ENCODE measurements around the gene GNAS-AS1. TPM values are rescaled to one million over a fixed set of nuclear protein-coding genes. Genes with fewer than 3 reads are reported as not detected.
"Not testable (repeated sequence)": the region's sequence is repeated elsewhere in the genome, so short reads cannot be mapped to it uniquely, and the experiment has no call there.

The GNAS-AS1 gene
- total RNA-seq, 2 donors from 2014 or later, result not detected

DNA sequence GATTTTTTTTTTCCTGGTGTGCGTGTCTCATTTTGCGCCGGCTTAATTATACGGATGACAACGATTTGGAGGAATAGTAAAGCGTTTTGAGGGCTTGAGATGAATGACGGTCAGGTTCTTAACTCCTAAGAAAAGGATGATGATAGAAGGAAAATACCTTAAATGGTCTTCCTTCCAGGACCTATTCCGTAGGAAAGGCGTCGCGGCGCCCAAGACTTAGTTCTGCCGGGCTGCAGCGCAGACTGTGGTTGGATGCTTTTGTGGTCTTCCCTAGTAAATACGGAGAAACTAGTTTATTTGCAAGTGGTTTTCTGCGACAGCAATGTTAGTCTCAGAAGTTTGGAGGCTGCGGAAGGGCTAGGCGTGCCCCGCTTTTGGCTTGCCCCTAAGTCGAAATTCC, 8.4 kb downstream of the GNAS-AS1 start:
- intact Hi-C loops (cut with DNase I), result no loop called here
- DNase-seq (ENCODE audit: low spot score), result no peak

DNA sequence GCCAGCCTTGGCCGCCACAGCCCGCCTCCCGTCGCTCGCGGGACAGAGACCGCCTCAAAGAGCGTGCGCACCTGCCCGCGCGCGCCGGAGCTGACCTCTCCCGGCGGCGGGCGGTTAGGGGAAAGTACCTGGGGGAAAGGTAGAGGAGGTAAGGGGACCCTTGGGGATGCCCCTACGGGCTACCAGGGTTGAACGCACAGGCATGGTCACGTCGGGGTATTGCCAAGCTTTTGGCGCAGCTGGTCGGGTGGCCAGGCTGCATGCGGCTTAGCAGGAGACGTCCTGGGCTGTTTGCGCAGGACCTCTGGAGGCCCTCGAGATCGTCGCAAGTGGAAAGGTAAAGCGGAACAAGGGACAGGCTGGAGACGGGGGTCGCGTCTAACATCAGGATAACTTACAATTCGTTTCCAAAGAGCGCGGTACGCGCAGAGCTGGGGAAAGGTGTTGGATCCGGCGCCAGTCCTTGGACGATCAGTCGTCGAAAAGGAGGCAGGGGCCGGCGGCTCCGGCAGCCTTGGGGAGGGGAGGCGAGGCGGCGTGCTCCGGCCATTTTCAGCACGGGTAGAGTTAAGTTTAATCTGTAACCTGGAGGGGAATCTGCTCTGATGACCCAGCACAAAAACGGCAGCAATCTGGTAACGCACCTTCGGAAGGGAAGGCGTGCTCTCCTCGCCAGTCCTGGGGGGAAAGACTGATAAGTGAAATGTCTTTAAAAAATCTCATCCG, 9.0 kb downstream of the GNAS-AS1 start:
- no peak for DNase-seq (ENCODE audit: low spot score)
- intact Hi-C loops (cut with DNase I), result no loop called here

DNA sequence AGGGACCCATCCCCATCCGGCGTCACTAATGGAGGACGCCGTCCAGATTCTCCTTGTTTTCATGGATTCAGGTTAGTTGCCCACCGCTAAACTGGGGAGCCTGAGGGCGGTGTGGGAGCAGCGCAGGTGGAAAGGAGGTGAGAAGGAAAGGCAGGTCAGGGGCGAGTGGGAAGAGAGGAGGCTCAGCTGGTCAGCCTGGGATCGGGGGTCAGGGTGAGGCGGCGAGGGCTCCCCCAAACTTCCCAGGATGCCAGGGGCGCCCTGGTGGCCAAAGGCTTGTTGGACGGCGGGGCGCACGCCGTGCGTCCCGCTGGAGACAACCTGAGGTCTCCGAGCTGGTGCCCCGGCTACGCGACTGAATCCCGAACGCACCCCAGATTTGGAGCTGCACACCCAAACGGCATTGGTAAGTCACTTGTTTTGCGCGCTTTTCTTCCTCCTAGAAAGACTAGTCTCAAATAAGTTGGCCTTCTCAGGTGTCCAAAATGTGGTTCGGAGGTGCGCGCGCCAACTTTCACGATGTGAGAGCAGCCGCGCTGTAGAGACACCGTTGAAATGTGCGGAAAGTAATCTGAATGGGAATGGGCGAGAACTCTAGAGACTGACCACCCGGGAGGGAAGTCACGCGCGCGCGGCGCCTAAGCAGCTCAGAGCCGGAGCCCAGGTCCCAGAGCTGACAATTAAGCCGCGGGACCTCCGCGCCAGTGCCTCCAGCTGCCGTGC, 9.7 kb downstream of the GNAS-AS1 start:
- intact Hi-C loops (cut with DNase I), result no loop called here
- DNase-seq (ENCODE audit: low spot score), result no peak

DNA sequence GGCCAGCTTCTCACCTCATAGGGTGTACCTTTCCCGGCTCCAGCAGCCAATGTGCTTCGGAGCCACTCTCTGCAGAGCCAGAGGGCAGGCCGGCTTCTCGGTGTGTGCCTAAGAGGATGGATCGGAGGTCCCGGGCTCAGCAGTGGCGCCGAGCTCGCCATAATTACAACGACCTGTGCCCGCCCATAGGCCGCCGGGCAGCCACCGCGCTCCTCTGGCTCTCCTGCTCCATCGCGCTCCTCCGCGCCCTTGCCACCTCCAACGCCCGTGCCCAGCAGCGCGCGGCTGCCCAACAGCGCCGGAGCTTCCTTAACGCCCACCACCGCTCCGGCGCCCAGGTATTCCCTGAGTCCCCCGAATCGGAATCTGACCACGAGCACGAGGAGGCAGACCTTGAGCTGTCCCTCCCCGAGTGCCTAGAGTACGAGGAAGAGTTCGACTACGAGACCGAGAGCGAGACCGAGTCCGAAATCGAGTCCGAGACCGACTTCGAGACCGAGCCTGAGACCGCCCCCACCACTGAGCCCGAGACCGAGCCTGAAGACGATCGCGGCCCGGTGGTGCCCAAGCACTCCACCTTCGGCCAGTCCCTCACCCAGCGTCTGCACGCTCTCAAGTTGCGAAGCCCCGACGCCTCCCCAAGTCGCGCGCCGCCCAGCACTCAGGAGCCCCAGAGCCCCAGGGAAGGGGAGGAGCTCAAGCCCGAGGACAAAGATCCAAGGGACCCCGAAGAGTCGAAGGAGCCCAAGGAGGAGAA, 10.5 kb downstream of the GNAS-AS1 start:
- DNase-seq (ENCODE audit: low spot score), result no peak

DNA sequence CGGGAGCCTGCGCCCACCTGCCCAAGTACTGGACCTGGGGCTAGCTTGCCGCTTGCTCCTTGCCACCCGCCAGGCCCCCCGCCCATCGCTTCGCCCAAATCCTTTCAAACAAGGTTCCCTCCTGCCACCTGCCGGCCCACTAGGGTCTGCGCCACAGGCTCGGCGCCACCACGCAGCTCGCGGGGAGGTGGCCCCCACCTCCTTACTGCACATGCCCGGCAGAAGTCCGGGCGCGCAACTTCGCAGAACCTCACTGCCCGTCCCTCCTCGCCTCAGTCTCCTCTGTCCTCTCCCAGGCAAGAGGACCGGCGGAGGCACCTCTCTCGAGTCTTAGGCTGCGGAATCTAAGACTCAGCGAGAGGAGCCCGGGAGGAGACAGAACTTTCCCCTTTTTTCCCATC, 11.2 kb downstream of the GNAS-AS1 start:
- intact Hi-C loops (cut with DNase I), result no loop called here
- DNase-seq (ENCODE audit: low spot score), result no peak

More for the DNA sequence above, 10.5 kb downstream of the GNAS-AS1 start:
- intact Hi-C loops (cut with DNase I), result no loop called here

DNA sequence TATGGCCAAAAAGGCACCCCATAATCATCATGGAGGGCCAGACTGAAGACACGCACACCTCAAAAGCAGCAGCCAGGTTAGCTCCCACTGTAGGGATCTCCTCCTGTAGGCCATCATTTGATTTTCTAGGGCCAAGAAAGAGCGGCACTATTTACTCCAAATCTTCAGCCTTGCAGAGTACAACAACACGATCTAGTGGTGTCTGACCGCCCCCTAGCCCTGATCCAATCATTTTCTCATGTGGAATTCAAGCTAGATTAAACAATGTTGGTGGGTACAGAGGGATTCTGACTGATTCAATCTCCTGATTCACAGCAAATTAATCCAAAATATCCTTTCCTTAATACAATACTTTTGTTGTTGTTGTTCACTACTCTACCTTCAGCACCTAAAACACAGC, 12.5 kb downstream of the GNAS-AS1 start:
- intact Hi-C loops (cut with DNase I), result no loop called here
- no peak for DNase-seq (ENCODE audit: low spot score)

DNA sequence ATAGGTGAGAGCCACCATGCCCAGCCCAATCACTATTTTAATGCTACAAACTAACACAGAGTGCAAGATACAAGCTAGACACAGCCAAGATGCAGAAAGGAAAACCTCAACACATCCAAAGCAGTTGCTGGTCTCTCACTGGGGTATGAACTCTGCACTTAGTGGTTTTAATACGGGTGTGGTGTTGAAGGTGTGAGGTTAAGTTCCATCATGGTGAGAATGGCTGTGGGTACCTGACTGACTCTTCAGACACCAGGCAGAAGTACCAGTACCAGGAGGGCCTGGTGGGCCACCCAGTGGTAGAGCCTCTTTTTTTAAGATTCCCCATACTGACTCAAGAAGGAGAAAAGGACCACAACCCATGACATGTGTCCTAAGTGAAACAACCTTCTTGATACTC, 13.0 kb downstream of the GNAS-AS1 start:
- no peak for DNase-seq (ENCODE audit: low spot score)
- intact Hi-C loops (cut with DNase I), result no loop called here

DNA sequence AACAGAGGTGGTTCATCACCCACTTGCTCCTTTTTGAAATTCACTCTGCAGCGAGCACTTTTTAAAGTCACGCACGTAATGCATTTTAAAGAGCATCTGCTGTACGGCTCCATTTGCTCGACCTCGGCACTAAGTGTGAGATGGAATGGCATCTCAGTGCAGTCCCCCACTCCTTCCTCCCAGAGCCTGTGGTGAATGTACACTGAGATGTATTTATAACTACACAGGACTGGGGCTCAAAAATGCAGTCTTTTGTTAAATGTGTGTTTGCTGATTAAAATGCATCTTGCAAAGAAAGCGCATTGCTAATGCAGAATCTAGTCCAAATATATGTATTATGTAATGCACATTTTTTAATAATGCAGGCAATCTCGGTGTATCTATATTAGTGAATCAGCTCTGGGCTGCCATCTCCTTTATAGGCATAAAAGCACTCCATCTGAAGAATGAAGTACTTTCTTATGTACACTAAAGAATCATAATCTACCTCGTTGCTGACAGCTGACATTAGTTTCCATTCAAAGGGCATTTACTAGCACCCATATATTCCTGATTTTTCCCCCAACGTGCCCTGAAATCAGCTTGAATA, 14.0 kb downstream of the GNAS-AS1 start:
- intact Hi-C loops (cut with DNase I), result no loop called here
- DNase-seq (ENCODE audit: low spot score), result no peak

DNA sequence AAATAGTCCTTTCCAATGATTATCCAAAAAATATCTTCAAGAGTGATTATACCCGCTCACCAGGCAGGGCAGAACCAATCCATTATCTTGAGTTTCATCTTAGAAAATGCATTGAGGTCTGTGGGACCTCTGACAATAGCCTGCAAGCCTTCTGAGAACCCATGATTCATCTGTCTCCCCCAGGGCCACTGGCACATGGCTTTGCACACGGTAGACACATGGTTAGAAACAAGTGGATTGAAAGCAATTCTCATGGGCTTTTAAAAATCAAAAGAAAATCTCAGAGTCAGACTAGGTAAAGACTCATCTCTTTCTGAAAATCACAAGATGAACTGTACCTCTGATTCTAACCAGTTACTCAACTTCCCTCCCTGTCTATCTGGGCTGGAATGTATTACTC, 15.5 kb downstream of the GNAS-AS1 start:
- DNase-seq (ENCODE audit: low spot score), result no peak
- intact Hi-C loops (cut with DNase I), result no loop called here

DNA sequence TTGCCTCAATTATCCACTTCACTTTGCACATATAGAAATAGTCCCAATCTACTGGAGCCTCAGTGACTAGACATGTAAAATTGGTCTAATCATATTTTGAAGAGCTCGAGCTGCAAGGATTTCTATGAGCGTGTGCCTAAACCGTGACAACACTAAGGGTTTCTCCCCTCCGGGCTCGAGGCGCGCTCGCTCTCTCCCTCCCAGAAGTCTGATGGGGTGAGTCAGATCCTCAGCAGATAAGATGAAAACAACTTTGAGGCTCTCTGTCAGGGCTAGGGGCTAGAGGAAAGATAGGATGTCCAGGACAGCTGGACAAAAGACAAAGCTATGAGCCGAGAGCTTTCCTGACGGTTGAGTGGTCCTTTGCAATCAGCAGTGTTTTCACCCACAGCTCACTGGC, 16.8 kb downstream of the GNAS-AS1 start:
- intact Hi-C loops (cut with DNase I), result no loop called here
- DNase-seq (ENCODE audit: low spot score), result no peak

DNA sequence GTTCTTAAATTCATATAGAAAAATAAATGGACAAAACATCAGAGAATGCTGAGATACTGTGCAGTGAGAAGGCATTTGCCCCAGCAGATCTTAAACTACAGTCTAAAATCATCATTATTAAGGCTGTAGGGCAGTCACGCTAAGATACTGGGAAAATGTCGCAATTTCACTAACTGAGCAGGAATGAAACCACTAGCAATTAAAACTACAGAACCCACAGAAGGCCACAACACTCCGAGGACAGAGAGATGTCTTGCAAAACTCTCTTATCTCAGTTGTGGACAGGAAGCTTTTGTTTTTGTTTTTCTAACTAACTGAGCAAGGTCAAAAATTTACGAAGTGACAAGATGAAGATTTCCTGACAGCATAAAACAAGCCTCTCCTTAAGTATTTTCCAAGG, 18.2 kb downstream of the GNAS-AS1 start:
- intact Hi-C loops (cut with DNase I), result no loop called here
- DNase-seq (ENCODE audit: low spot score), result no peak

DNA sequence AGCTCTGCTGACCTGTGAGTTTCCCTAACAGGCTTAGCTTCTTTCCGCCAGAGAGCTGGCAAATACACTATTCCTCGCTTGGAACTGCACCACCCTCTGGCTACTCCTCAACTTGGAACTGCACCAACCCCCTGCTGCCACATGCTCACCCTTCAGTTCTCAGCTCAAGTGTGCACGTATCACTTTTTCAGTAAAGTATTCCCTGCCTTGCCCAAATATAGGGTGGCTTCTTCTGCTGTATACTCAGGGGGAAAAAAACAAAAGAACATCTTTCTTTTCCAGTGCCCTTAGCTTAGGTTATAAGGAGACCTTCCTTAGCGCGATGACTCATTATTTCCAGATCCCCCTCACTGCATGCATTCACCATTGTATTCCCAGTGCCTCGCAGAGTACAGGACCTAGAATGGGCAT, 21.2 kb downstream of the GNAS-AS1 start:
- intact Hi-C loops (cut with DNase I), result loop anchor here in 1 of 2 donors (5.0 kb wide), 1 partner anchor 1597 kb away; no protein-coding TSS in a partner anchor

DNA sequence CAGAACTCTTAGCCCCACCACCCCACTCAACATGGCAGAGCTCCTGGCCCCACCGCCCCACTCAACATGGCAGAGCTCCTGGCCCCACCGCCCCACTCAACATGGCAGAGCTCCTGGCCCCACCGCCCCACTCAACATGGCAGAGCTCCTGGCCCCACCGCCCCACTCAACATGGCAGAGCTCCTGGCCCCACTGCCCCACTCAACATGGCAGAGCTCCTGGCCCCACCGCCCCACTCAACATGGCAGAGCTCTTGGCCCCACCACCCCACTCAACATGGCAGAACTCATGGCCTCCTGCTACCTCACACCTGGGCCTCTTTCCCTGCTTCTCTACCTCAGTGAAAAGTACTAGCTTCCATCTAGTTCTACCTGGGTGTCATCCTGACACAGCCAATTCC, 21.9 kb downstream of the GNAS-AS1 start:
- intact Hi-C loops (cut with DNase I), result loop anchor here in 1 of 2 donors (5.0 kb wide), 1 partner anchor 1597 kb away; no protein-coding TSS in a partner anchor
- not testable (repeated sequence) for DNase-seq (ENCODE audit: low spot score)

More for the DNA sequence above, 21.2 kb downstream of the GNAS-AS1 start:
- DNase-seq (ENCODE audit: low spot score), result no peak

DNA sequence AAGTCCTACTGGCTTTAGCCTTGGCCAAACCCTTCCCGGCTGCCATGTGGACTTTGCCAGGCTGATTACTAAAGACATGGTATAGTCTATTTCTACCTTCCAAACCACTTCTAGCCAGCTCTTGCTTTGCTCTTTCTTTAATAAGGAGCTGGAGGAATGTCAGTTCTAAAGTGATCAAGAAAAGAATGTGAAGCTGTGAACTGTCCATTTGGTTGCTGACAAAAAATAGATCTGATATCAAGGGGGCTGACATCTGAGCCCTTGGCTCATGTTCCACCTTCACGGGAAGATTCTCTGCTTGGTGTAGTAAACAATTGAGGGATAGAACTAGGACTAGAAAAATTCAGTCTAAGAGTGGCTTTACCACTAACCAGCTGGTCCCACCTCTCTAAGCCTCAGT, 22.6 kb downstream of the GNAS-AS1 start:
- peak; percentile 29 for DNase-seq (ENCODE audit: low spot score)
- intact Hi-C loops (cut with DNase I), result loop anchor here in 1 of 2 donors (5.0 kb wide), 1 partner anchor 1596 kb away; no protein-coding TSS in a partner anchor

DNA sequence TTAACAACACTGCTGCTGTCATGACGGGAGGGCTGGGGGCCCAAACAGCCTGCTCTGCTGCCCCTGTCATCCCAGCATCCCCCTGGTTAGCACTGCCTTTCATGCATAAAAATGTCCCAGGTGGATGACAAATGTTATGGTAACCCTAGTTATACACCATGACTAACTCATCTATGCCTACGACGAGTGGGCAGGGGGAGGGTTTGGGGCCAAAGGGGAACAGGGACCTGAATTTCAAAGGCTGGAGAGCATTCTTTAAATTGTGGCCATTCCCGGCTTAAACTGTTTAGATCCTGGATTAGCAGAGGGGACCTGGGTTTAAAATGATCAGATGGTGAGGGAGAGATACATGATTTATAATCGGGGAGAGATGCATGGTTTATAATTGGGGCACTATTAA, 24.4 kb downstream of the GNAS-AS1 start:
- intact Hi-C loops (cut with DNase I), result loop anchor here in 1 of 2 donors (5.0 kb wide), 1 partner anchor 1594 kb away; no protein-coding TSS in a partner anchor
- peak; percentile 42 for DNase-seq (ENCODE audit: low spot score)

DNA sequence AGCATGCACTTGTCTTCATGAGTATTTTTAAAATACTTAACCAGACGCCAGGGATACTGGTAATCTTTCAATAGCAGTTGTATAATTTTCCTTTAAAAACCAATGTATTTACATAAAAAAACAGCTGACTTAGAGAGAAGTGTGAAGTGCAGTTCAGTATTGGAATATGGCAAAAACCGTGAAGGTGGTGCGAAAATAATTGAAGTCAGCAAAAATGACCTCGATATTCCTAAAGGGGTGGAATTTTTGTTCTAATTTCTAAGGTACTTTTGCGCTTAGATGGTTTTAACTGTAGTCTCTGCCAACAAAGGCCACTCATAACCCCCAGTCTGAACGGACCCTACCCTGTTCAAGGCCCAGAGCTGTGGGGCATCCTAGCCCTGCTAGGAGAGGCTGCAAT, 25.3 kb downstream of the GNAS-AS1 start:
- intact Hi-C loops (cut with DNase I), result loop anchor here in 1 of 2 donors (5.0 kb wide), 1 partner anchor 1593 kb away; no protein-coding TSS in a partner anchor
- DNase-seq (ENCODE audit: low spot score), result no peak

DNA sequence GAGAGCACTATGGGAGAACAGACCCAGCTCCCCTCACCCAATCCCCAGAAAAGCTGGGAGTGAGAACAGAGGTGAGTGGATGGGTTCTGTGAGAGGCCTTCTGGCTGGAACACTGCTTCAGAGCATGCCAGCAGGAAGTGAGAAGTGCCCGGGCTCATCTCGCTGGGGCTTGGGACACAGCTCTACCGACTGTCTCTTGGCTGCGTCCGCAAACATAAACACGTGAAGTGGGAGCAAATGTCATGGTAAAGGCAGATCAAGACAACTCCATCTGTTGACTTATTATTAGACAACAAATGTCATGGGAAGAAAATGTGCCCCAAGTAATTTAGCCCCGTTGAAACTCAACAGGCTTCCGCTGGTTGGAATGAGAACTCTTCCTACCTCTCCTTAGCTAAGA, 25.9 kb downstream of the GNAS-AS1 start:
- intact Hi-C loops (cut with DNase I), result loop anchor here in 1 of 2 donors (5.0 kb wide), 1 partner anchor 1593 kb away; no protein-coding TSS in a partner anchor
- DNase-seq (ENCODE audit: low spot score), result peak; percentile 40

DNA sequence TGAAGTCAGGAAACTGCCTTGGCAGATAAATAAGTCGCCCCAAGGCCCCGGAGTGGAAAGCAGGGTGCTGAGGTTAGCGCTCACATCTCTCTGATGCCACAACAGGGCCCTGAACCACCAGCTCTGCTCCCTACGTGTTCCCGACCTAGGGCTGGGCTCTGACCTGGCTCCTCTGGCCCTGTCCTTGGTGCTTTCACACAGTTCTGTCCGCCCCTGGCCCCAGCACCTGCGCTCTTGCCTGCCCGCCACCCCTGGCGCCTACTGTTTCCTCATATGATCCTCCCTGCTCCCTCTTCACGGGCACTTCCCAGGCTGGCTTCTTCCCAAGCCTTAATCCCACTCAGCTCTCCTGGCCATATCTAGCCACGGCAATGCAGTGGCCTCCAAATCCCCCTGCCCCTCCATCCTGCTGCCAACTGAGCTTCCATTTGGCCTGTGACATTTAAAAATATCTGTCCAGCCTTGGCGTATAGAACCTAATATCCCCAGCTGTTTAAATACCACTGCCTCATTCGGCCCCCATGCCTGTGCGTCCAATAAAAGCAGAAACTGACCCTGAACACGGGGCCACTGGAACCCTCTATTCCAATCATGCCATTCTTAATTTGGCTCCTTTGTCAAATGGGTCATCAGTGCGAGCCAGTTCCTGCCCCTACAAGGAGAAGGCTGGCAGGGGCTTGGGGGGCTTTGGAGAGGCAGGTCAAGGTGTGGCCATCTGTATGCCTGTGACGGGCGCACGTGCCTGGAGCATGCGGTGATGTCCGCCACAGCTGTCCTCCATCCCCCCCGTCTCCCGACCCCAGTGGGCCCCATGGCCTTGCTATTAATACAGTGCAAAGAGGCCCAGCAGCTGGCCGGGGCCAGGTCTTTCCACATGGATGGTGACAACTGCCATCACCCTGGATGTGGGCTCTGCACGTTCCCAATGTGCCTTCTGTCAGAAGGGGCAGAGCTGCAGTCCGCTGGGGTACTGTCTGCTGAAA, 27.7 kb downstream of the GNAS-AS1 start:
- DNase-seq (ENCODE audit: low spot score), result peak; percentile 55
- intact Hi-C loops (cut with DNase I), result no loop called here

All from posterior vena cava (tissue), 2 donors.